Neutrophil (primary cell): ENCODE measurements around the gene ASIP.

Source experiments
- H3K27ac ChIP-seq: fragments of 200-600 bp; sonication (generic); 2 replicates; pipeline ENCODE4 v1.5.1; 2016; ENCODE audit warnings: mild to moderate bottlenecking, moderate library complexity
- H3K27me3 ChIP-seq: fragments of 200-600 bp; sonication (generic); 2 replicates; pipeline ENCODE4 v1.6.0; 2016; ENCODE audit warnings: mild to moderate bottlenecking
- H3K36me3 ChIP-seq: fragments of 200-600 bp; sonication (generic); 2 replicates; pipeline ENCODE4 v1.5.1; 2017
- H3K4me1 ChIP-seq, 2 experiments: fragments of 200-600 bp in 1 of 2; sonication (generic) in 1 of 2; 1 replicate in 1 of 2; 2 replicates in 1 of 2; pipeline versions ENCODE4 v1.5.1 to v1.6.1; 2013 to 2016; ENCODE audit warnings: low read depth in 1 of 2, low read length in 1 of 2, mild to moderate bottlenecking in 1 of 2, moderate library complexity in 1 of 2; ENCODE audit not compliant: control insufficient read depth in 1 of 2, insufficient read depth in 1 of 2
- H3K4me3 ChIP-seq, 2 experiments: fragments of 200-600 bp in 1 of 2; sonication (generic) in 1 of 2; 1 replicate in 1 of 2; 2 replicates in 1 of 2; pipeline ENCODE4 v1.5.1; 2013 to 2016; ENCODE audit warnings: low read depth in 1 of 2, low read length in 1 of 2, mild to moderate bottlenecking in 1 of 2, moderate library complexity in 1 of 2
- H3K9me3 ChIP-seq: fragments of 200-600 bp; sonication (generic); 2 replicates; pipeline ENCODE4 v1.5.1; 2016
- CTCF ChIP-seq: fragments of 200-600 bp; sonication (generic); IDR thresholded peaks from 2 replicates; pipeline ENCODE4 v1.5.1; 2016; ENCODE audit warnings: antibody characterized with exemption

The ASIP gene

GRCh38 chr20:34268145-34268544 lies 26.9 kb downstream of the ASIP start:
- TF ChIP-seq CTCF, result no peak
- no peaks in the 10 kb centered on the region for H3K9me3 ChIP-seq
- peaks cover 14% of the 10 kb centered on the region for H3K27me3 ChIP-seq
- no peak overlapping the region for H3K27ac ChIP-seq
- no peak overlapping the region for H3K4me3 ChIP-seq
- H3K36me3 ChIP-seq, result no peaks in the 10 kb centered on the region
- H3K4me1 ChIP-seq, result peaks cover 20% of the 10 kb centered on the region in 2 experiments

GRCh38 chr20:34268851-34269636 lies 27.8 kb downstream of the ASIP start:
- Histone ChIP-seq H3K27ac (no peak overlapping the region), H3K9me3 (no peaks in the 10 kb centered on the region), H3K4me3 (peak overlapping the region; percentile 42 to 54), H3K36me3 (peaks cover under 1% of the 10 kb centered on the region), H3K27me3 (peaks cover 14% of the 10 kb centered on the region), H3K4me1 (peaks cover 13% of the 10 kb centered on the region in 2 experiments)
- no peak for TF ChIP-seq CTCF

GRCh38 chr20:34269996-34270627 lies 28.9 kb downstream of the ASIP start:
- peaks cover 9 to 10% of the 10 kb centered on the region in 2 experiments for H3K4me1 ChIP-seq
- no peaks in the 10 kb centered on the region for H3K9me3 ChIP-seq
- no peak for TF ChIP-seq CTCF

GRCh38 chr20:34271956-34272355 lies 30.7 kb downstream of the ASIP start:
- H3K4me3 ChIP-seq, result no peak overlapping the region
- H3K36me3 ChIP-seq, result peaks cover 23% of the 10 kb centered on the region
- H3K4me1 ChIP-seq, result peaks cover 9 to 10% of the 10 kb centered on the region in 2 experiments
- H3K9me3 ChIP-seq, result no peaks in the 10 kb centered on the region
- peaks cover 14% of the 10 kb centered on the region for H3K27me3 ChIP-seq
- no peak overlapping the region for H3K27ac ChIP-seq
- TF ChIP-seq CTCF, result no peak

More at GRCh38 chr20:34269996-34270627, 28.9 kb downstream of the ASIP start:
- Histone ChIP-seq H3K4me3 (no peak overlapping the region), H3K27ac (no peak overlapping the region), H3K36me3 (peaks cover 7% of the 10 kb centered on the region), H3K27me3 (peaks cover 14% of the 10 kb centered on the region)

- H3K4me1 ChIP-seq, result no peaks in the 10 kb centered on the region
- H3K27me3 ChIP-seq, result no peaks in the 10 kb centered on the region
- no peak for TF ChIP-seq CTCF
- H3K4me3 ChIP-seq, result no peak overlapping the region
- H3K27ac ChIP-seq, result no peak overlapping the region
- H3K9me3 ChIP-seq, result no peaks in the 10 kb centered on the region
- H3K36me3 ChIP-seq, result peaks cover 35% of the 10 kb centered on the region
Measured at GRCh38 chr20:34274694-34275093, 33.5 kb downstream of the ASIP start.
